Mammary epithelial cell (primary cell): ENCODE data around the gene ADGRL3.

Source experiments
- CTCF ChIP-seq, 2 donors: IDR thresholded peaks in 1 of 2; conservative IDR thresholded peaks in 1 of 2; 2 replicates each; pipeline ENCODE4 v1.5.1; 2011 to 2012; ENCODE audit warnings: inconsistent platforms in 2 of 2, low read length in 2 of 2, mild to moderate bottlenecking in 2 of 2, control low read depth in 1 of 2, low read depth in 1 of 2; ENCODE audit not compliant: insufficient read depth in 1 of 2; ENCODE audit errors: extremely low read depth in 1 of 2
- EZH2 ChIP-seq: IDR thresholded peaks from 2 replicates; pipeline ENCODE4 v1.6.1; 2012; ENCODE audit warnings: low read length, inconsistent platforms, borderline replicate concordance

- TF ChIP-seq CTCF (conservative IDR thresholded peaks at IDR 0.05 in 1 of 2, IDR thresholded peaks at IDR 0.05 in 1 of 2; ENCODE audit: extremely low read depth in 1 of 2, insufficient read depth in 1 of 2, low read depth in 1 of 2, low read length in 2 of 2), result no peak
- no peak for TF ChIP-seq EZH2
Observed at GRCh38 chr4:61443813-61444510, 243.8 kb downstream of the ADGRL3 start.
